ENCODE data around the gene PRXL2B. TPM values are rescaled to one million over a fixed set of nuclear protein-coding genes. Genes with fewer than 3 reads are reported as not detected.
A peak's percentile ranks its signal among the peaks of the same experiment; 100 is the strongest.

PRXL2B gene
- total and polyA plus RNA-seq, 10 of the 15 experiments (the other 5 are each of a cell fraction or from before 2014, with no cell fraction given), result 0.44 to 5.6 (median 4.0) TPM

GRCh38 chr1:2547210-2548067 is 39.1 kb upstream of the PRXL2B start (continued):
- TF ChIP-seq, protein P1, sequence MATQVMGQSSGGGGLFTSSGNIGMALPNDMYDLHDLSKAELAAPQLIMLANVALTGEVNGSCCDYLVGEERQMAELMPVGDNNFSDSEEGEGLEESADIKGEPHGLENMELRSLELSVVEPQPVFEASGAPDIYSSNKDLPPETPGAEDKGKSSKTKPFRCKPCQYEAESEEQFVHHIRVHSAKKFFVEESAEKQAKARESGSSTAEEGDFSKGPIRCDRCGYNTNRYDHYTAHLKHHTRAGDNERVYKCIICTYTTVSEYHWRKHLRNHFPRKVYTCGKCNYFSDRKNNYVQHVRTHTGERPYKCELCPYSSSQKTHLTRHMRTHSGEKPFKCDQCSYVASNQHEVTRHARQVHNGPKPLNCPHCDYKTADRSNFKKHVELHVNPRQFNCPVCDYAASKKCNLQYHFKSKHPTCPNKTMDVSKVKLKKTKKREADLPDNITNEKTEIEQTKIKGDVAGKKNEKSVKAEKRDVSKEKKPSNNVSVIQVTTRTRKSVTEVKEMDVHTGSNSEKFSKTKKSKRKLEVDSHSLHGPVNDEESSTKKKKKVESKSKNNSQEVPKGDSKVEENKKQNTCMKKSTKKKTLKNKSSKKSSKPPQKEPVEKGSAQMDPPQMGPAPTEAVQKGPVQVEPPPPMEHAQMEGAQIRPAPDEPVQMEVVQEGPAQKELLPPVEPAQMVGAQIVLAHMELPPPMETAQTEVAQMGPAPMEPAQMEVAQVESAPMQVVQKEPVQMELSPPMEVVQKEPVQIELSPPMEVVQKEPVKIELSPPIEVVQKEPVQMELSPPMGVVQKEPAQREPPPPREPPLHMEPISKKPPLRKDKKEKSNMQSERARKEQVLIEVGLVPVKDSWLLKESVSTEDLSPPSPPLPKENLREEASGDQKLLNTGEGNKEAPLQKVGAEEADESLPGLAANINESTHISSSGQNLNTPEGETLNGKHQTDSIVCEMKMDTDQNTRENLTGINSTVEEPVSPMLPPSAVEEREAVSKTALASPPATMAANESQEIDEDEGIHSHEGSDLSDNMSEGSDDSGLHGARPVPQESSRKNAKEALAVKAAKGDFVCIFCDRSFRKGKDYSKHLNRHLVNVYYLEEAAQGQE (IDR thresholded peaks at IDR 0.05; ENCODE audit: low read depth, low read length), result no peak
- TF ChIP-seq POU2F2 (IDR thresholded peaks at IDR 0.05; ENCODE audit: borderline replicate concordance, low read depth, low read length) (0 out of 3 replicates have a peak, but pooled peaks have one; percentile 41), NFXL1 (IDR thresholded peaks at IDR 0.05; ENCODE audit: borderline replicate concordance) (no peak), STAT3 (IDR thresholded peaks at IDR 0.05; ENCODE audit: low read depth, low read length) (no peak), TCF12 (IDR thresholded peaks at IDR 0.05; ENCODE audit: low read depth, low read length) (no peak; the same call in 1 of the 2 replicates), GABPA (IDR thresholded peaks at IDR 0.05; ENCODE audit: low read depth) (no peak), HDAC2 (IDR thresholded peaks at IDR 0.05) (no peak), IKZF2 (IDR thresholded peaks at IDR 0.05) (no peak), HDAC6 (IDR thresholded peaks at IDR 0.05; ENCODE audit: unreplicated experiment) (peak; percentile 62), ETV6 (conservative IDR thresholded peaks at IDR 0.05 in 1 of 2, IDR thresholded peaks at IDR 0.05 in 1 of 2; ENCODE audit: borderline replicate concordance in 1 of 2, low read depth in 1 of 2) (no peak), IKZF1 (conservative IDR thresholded peaks at IDR 0.05) (no peak), POLR2AphosphoS5 (IDR thresholded peaks at IDR 0.05; ENCODE audit: low read length) (0 out of 2 replicates have a peak, but pooled peaks have one; percentile 40)
- TF ChIP-seq, protein P2, sequence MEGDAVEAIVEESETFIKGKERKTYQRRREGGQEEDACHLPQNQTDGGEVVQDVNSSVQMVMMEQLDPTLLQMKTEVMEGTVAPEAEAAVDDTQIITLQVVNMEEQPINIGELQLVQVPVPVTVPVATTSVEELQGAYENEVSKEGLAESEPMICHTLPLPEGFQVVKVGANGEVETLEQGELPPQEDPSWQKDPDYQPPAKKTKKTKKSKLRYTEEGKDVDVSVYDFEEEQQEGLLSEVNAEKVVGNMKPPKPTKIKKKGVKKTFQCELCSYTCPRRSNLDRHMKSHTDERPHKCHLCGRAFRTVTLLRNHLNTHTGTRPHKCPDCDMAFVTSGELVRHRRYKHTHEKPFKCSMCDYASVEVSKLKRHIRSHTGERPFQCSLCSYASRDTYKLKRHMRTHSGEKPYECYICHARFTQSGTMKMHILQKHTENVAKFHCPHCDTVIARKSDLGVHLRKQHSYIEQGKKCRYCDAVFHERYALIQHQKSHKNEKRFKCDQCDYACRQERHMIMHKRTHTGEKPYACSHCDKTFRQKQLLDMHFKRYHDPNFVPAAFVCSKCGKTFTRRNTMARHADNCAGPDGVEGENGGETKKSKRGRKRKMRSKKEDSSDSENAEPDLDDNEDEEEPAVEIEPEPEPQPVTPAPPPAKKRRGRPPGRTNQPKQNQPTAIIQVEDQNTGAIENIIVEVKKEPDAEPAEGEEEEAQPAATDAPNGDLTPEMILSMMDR (IDR thresholded peaks at IDR 0.05 in 2 of 3, conservative IDR thresholded peaks at IDR 0.05 in 1 of 3; ENCODE audit: control insufficient read depth in 2 of 3, extremely low read depth in 1 of 3, insufficient read depth in 1 of 3, low read depth in 3 of 3, low read length in 3 of 3), result no peak
- TF ChIP-seq, protein P3, sequence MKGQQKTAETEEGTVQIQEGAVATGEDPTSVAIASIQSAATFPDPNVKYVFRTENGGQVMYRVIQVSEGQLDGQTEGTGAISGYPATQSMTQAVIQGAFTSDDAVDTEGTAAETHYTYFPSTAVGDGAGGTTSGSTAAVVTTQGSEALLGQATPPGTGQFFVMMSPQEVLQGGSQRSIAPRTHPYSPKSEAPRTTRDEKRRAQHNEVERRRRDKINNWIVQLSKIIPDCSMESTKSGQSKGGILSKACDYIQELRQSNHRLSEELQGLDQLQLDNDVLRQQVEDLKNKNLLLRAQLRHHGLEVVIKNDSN (IDR thresholded peaks at IDR 0.05; ENCODE audit: borderline replicate concordance, extremely low read length, insufficient read depth, low read depth, low read length), result no peak
- TF ChIP-seq, protein P4, sequence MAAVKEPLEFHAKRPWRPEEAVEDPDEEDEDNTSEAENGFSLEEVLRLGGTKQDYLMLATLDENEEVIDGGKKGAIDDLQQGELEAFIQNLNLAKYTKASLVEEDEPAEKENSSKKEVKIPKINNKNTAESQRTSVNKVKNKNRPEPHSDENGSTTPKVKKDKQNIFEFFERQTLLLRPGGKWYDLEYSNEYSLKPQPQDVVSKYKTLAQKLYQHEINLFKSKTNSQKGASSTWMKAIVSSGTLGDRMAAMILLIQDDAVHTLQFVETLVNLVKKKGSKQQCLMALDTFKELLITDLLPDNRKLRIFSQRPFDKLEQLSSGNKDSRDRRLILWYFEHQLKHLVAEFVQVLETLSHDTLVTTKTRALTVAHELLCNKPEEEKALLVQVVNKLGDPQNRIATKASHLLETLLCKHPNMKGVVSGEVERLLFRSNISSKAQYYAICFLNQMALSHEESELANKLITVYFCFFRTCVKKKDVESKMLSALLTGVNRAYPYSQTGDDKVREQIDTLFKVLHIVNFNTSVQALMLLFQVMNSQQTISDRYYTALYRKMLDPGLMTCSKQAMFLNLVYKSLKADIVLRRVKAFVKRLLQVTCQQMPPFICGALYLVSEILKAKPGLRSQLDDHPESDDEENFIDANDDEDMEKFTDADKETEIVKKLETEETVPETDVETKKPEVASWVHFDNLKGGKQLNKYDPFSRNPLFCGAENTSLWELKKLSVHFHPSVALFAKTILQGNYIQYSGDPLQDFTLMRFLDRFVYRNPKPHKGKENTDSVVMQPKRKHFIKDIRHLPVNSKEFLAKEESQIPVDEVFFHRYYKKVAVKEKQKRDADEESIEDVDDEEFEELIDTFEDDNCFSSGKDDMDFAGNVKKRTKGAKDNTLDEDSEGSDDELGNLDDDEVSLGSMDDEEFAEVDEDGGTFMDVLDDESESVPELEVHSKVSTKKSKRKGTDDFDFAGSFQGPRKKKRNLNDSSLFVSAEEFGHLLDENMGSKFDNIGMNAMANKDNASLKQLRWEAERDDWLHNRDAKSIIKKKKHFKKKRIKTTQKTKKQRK (IDR thresholded peaks at IDR 0.05; ENCODE audit: low read depth, low read length), result no peak
- TF ChIP-seq, protein P5, sequence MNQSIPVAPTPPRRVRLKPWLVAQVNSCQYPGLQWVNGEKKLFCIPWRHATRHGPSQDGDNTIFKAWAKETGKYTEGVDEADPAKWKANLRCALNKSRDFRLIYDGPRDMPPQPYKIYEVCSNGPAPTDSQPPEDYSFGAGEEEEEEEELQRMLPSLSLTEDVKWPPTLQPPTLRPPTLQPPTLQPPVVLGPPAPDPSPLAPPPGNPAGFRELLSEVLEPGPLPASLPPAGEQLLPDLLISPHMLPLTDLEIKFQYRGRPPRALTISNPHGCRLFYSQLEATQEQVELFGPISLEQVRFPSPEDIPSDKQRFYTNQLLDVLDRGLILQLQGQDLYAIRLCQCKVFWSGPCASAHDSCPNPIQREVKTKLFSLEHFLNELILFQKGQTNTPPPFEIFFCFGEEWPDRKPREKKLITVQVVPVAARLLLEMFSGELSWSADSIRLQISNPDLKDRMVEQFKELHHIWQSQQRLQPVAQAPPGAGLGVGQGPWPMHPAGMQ (IDR thresholded peaks at IDR 0.05; ENCODE audit: borderline replicate concordance), result no peak

All from GM12878 (cell line).